ENCODE data around the gene COQ8B. TPM values are rescaled to one million over a fixed set of nuclear protein-coding genes. Genes with fewer than 3 reads are reported as not detected.
A peak's percentile ranks its signal among the peaks of the same experiment; 100 is the strongest.
"Not testable (repeated sequence)": the region's sequence is repeated elsewhere in the genome, so short reads cannot be mapped to it uniquely, and the experiment has no call there.

Gene COQ8B
- total RNA-seq: 10 to 100 TPM; 40.2 to 58.7 (median 44.1) TPM

DNA sequence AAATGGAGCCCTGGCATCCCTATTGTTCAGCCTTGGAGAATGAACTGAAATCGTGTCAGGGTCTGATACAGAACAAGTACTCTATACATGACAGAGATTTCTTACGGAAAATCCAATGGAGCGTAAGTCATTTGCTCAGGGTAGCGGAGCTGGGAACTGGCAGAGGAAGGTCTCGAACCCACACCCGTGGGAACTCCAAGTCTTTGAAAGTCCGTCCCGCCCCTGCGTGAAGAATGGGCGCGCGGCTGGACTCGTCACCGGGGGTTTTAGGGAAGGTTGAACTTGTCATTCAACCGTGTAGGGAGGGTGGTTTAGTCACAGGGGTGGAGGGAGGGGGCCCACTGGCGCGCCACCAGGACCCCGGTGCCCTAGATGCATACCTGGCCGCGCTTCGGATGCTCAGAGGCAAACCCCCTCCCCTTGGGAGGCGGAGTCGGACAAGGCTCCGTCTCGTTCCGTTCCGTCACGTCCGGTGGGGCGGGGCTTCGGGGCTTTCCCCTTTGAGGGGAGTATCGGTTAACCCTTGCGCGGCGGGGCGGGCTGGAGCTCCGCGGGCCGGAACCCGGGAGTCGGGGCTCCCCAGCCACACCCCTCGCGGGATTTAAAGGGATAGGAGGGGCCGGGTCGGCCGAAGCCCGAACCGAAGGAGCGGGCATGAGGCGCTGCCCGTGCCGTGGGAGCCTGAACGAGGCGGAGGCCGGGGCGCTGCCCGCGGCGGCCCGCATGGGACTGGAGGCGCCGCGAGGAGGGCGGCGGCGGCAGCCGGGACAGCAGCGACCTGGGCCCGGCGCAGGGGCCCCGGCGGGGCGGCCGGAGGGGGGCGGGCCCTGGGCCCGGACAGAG lies at the start of gene COQ8B, which contains the start of gene ITPKC:
COQ8B (minus strand) TSS at position 405 of the 843 bp plus-strand sequence. CDS start 2,254 bp downstream, outside the sequence.
ITPKC (plus strand) TSS at position 631 of the 843 bp plus-strand sequence; CDS start at position 655, 24 bp downstream.
- TF ChIP-seq POLR2A (IDR thresholded peaks at IDR 0.05) (peak in 1 of 2 donors; percentile 17), CTCF (IDR thresholded peaks at IDR 0.05) (no peak)
- 0 to 1% methylated on average over 53 to 57 of the region's 76 CpGs for WGBS, 2 donors
- peak; percentile 99 to 100 for DNase-seq (ENCODE audit: low spot score in 2 of 2)
- intact Hi-C loops (cut with DNase I; ENCODE audit: low total_unique reads): no loop called here
- peak within 1 kb of the TSS; percentile 79 for H3K4me3 ChIP-seq (ENCODE audit: low read depth, poor library complexity, severe bottlenecking)

GRCh38 chr19:40766385-40766784 lies 49.7 kb upstream of the COQ8B start:
- intact Hi-C loops (cut with DNase I; ENCODE audit: low total_unique reads); H3K4me3 ChIP-seq (ENCODE audit: low read depth, poor library complexity, severe bottlenecking); DNase-seq (ENCODE audit: low spot score in 2 of 2): not testable (repeated sequence)
- 95 to 96% methylated on average over 13 of the region's 13 CpGs for WGBS, 2 donors

DNA sequence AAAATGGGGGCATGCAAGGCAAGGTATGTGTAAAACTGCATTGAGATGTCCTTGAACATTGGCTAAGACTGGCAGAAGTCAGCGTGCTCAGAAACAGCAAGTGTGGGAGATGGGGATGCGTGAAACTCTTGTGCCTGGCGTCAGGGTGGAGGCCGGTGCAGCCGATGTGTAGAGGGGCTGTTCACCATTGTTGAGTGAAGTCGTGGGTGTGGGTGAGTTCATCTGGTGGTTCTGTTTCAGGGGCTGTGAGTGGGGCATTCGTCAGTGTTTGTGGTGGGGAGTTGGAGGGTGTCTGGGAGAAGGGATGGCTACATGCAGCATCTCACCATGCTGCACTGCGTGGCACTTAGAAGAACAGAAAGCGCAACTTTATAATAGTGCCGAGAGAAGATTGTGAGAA lies 47.3 kb upstream of the COQ8B start:
- TF ChIP-seq CTCF (IDR thresholded peaks at IDR 0.05): no peak
- TF ChIP-seq POLR2A (IDR thresholded peaks at IDR 0.05): no peak
- intact Hi-C loops (cut with DNase I; ENCODE audit: low total_unique reads): no loop called here
- WGBS, 2 donors: 89 to 92% methylated on average over 10 of the region's 10 CpGs
- no peak for DNase-seq (ENCODE audit: low spot score in 2 of 2)
- no peak overlapping the region for H3K4me3 ChIP-seq (ENCODE audit: low read depth, poor library complexity, severe bottlenecking)

GRCh38 chr19:40763526-40763925 lies 46.8 kb upstream of the COQ8B start:
- no peak overlapping the region for H3K4me3 ChIP-seq (ENCODE audit: low read depth, poor library complexity, severe bottlenecking)
- DNase-seq (ENCODE audit: low spot score in 2 of 2): no peak
- 90 to 98% methylated on average over 7 of the region's 7 CpGs for WGBS, 2 donors
- TF ChIP-seq POLR2A (IDR thresholded peaks at IDR 0.05) (no peak), CTCF (IDR thresholded peaks at IDR 0.05) (no peak)
- intact Hi-C loops (cut with DNase I; ENCODE audit: low total_unique reads): no loop called here

GRCh38 chr19:40762754-40763470 lies 46.2 kb upstream of the COQ8B start:
- intact Hi-C loops (cut with DNase I; ENCODE audit: low total_unique reads): no loop called here
- H3K4me3 ChIP-seq (ENCODE audit: low read depth, poor library complexity, severe bottlenecking): no peak overlapping the region
- TF ChIP-seq POLR2A (IDR thresholded peaks at IDR 0.05) (no peak), CTCF (IDR thresholded peaks at IDR 0.05) (no peak)
- DNase-seq (ENCODE audit: low spot score in 2 of 2): no peak
- 88 to 90% methylated on average over 17 of the region's 17 CpGs for WGBS, 2 donors

- DNase-seq (ENCODE audit: low spot score in 2 of 2): no peak
- no peak overlapping the region for H3K4me3 ChIP-seq (ENCODE audit: low read depth, poor library complexity, severe bottlenecking)
- WGBS, 2 donors: 92 to 93% methylated on average over 13 of the region's 13 CpGs
- intact Hi-C loops (cut with DNase I; ENCODE audit: low total_unique reads): no loop called here
- TF ChIP-seq POLR2A (IDR thresholded peaks at IDR 0.05) (no peak), CTCF (IDR thresholded peaks at IDR 0.05) (no peak)
Measured at GRCh38 chr19:40759352-40759751, 42.7 kb upstream of the COQ8B start.

Measured in lower leg skin (tissue), 4 donors.